ENCODE data around the gene RABEP2.
"Not testable (repeated sequence)": the region's sequence is repeated elsewhere in the genome, so short reads cannot be mapped to it uniquely, and the experiment has no call there.

Gene RABEP2, protein sequence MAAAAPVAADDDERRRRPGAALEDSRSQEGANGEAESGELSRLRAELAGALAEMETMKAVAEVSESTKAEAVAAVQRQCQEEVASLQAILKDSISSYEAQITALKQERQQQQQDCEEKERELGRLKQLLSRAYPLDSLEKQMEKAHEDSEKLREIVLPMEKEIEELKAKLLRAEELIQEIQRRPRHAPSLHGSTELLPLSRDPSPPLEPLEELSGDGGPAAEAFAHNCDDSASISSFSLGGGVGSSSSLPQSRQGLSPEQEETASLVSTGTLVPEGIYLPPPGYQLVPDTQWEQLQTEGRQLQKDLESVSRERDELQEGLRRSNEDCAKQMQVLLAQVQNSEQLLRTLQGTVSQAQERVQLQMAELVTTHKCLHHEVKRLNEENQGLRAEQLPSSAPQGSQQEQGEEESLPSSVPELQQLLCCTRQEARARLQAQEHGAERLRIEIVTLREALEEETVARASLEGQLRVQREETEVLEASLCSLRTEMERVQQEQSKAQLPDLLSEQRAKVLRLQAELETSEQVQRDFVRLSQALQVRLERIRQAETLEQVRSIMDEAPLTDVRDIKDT

GRCh38 chr16:28924762-28925385 lies at the start of gene RABEP2:
RABEP2 (minus strand) TSS chr16:28925238; CDS start chr16:28925163, 75 bp downstream.
- DNase-seq (ENCODE audit: low spot score): peak; percentile 97

DNA sequence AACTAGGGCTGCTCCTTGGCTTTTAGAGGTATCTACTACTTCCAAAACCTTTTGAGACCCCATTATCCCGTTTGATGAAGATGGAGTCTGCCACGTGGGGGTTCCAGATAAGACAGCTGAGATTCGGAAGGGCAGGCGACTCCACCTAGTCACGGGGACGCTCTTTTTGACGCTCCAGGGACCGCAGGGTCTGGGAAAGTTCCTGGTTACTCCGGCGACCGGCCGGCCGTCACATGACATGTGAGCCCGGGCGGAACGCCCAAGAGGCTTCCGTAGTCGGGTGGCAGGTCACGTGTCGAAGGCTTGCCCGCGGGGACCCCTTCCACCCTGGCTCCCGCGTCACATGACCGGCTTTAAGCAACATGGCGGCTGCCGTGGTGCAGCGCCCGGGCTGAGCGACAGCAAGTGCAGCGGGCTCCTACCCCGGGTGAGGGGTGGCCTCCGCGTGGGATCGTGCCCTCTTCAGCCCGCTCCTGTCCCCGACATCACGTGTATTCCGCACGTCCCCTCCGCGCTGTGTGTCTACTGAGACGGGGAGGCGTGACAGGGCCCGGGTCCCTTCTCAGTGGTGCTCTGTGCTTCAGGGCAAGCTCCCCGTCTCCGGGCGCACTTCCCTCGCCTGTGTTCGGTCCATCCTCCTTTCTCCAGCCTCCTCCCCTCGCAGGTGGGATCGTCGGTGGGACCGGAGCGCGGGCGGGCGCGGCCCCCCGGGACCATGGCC lies 49.6 kb upstream of the RABEP2 start, which contains the start of gene SPNS1:
Gene SPNS1, plus strand, starts transcription at position 342 of the 721 bp plus-strand sequence. Its CDS starts 374 bp downstream, at position 716.
- DNase-seq (ENCODE audit: low spot score): peak; percentile 95

GRCh38 chr16:28974007-28974436 lies 49.0 kb upstream of the RABEP2 start:
- DNase-seq (ENCODE audit: low spot score): peak; percentile 49

DNA sequence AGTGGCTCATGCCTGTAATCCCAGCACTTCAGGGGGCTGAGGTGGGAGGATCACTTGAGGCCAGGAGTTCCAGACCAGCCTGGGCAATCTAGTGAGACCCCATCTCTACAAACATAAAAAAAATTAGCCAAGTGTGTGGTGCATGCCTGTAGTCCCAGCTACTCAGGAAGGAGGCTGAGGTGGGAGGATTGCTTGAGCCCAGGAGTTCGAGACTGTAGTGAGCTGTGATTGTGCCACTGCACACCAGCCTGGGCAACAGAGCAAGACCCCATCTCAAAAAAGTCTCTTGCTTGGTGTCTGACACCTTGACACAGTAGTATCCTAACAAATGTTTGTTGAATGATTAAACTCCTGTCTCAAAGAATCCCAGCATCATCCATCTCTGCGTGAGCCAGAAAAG lies 44.7 kb upstream of the RABEP2 start:
- not testable (repeated sequence) for DNase-seq (ENCODE audit: low spot score)

- no peak for DNase-seq (ENCODE audit: low spot score)
Observed at GRCh38 chr16:28967156-28967555, 42.1 kb upstream of the RABEP2 start.

DNA sequence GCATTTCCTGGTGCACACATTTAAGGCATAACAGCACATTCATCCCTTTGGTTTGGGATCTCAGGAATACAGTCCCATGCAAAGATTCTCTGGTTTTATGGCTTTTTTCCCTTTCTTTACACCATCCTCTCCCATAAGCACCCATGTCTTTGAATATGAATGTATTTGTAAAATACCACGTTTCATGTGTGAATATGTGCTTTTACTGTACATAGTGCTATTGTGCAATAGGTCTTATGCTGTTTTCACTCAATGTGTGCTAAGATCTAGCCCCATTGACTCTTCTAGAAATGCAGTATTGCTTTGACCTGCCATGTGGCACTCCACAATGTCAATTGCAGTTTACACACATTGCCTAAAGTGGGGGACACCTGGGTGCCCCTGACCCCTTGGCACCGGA lies 39.5 kb upstream of the RABEP2 start:
- DNase-seq (ENCODE audit: low spot score): no peak

GRCh38 chr16:28964072-28964471 lies 39.0 kb upstream of the RABEP2 start:
- DNase-seq (ENCODE audit: low spot score): no peak

DNA sequence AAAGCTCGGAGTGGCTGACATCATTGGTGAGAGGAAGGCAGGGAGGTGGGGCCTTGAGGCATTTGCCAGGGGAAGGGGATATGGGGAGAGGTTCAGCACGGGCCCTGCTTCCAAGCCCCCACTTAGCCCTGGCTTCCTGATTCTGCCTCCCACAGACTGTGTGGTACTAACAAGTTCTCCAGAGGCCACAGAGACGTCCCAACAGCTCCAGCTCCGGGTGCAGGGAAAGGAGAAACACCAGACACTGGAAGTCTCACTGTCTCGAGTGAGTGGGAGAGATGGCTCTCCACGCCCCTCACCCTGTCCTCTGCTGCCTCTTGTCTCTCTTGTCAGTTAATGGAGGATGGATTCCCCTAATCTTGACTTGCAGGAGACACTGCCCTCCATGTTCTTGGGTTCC lies 33.8 kb upstream of the RABEP2 start:
- DNase-seq (ENCODE audit: low spot score): no peak

GRCh38 chr16:28958216-28958615 lies 33.2 kb upstream of the RABEP2 start:
- DNase-seq (ENCODE audit: low spot score): no peak

DNA sequence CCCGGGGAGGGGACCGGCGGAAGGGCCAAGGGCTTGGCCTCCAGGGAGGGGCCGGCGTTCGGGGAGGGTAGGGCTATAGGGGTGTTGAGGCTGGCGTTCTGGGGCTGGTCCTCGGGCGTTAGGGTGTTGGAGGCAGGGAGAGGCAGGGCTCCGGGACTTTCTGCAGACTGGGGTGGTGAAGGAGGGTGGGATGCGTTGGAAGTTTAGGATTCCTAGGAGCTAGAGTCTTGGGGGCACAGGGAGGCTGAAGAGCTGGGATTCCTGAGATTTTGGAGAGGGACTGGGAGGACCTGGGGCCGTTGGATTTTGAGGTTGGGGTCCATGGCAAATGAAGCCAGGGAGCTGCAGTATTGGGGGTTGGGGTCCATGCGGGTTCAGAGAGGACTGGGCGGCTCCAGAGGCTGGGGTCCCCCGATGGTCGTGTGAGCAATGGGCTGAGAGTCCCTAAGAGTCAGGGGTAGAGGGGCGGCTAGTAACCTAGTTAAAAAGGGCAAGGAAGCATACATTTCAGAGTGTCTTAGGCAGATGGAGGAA lies 26.4 kb upstream of the RABEP2 start:
- DNase-seq (ENCODE audit: low spot score): peak; percentile 11

GRCh38 chr16:28950648-28951409 lies 25.8 kb upstream of the RABEP2 start, which contains the start of gene NFATC2IP:
NFATC2IP (plus strand) TSS chr16:28950937; CDS start chr16:28951012, 75 bp downstream.
- peak; percentile 99 for DNase-seq (ENCODE audit: low spot score)

DNA sequence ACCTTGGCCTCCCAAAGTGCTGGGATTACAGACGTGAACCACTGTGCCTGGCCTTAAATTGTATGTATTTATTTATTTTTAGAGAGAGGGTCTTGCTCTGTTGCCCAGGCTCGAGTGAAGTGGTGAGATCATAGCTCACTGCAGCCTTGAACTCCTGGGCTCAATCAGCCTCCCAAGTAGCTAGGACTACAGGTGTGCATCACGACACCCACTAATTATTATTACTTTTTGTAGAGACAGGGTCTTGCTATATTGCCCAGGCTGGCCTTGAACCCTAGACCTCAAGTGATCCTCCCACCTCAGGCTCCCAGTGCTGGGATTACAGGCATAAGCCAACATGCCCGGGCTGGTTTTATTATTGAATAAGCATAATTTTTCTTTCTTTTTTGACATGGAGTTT lies 21.6 kb upstream of the RABEP2 start:
- no peak for DNase-seq (ENCODE audit: low spot score)

GRCh38 chr16:28943281-28943680 lies 18.2 kb upstream of the RABEP2 start:
- no peak for DNase-seq (ENCODE audit: low spot score)

- DNase-seq (ENCODE audit: low spot score): not testable (repeated sequence)
Observed at GRCh38 chr16:28939825-28940224, 14.8 kb upstream of the RABEP2 start.

DNA sequence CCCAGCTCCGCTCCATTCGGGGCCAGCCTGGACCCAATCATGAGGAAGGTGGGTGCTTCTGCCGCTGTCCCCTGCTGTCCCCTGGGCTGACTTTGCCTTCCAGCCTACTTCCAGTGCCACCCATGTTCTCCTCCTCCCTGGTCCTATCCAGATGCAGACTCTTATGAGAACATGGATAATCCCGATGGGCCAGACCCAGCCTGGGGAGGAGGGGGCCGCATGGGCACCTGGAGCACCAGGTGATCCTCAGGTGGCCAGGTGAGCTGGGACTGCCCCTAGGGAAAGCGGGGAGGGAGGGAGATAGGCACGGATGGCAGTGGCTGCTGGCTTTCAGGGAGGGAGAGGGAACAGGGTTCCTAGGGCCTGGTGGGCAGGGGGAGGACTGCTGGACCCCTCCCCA lies 13.7 kb upstream of the RABEP2 start:
- no peak for DNase-seq (ENCODE audit: low spot score)

DNA sequence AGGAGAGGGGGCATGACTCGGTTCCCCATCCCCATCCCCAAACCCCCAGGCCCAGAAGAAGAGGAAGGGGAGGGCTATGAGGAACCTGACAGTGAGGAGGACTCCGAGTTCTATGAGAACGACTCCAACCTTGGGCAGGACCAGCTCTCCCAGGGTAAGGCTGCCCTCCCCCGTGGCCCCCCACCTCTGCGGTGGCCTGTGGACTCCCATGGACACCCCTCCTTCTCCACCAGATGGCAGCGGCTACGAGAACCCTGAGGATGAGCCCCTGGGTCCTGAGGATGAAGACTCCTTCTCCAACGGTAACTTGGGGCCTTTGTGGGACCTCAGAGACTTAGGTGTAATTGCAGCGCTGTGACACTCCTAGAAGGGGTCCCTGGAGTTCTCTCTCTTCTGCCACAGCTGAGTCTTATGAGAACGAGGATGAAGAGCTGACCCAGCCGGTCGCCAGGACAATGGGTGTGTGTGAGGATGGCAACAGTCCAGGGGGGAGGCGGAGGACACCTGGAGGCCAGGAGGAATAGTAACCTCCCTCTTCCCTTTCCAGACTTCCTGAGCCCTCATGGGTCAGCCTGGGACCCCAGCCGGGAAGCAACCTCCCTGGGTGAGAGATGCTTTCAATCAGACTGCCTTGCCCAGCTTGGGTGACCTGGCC lies 12.3 kb upstream of the RABEP2 start:
- no peak for DNase-seq (ENCODE audit: low spot score)

GRCh38 chr16:28936784-28937155 lies 11.7 kb upstream of the RABEP2 start:
- DNase-seq (ENCODE audit: low spot score): no peak

- DNase-seq (ENCODE audit: low spot score): peak; percentile 39
Observed at GRCh38 chr16:28935924-28936783, 11.1 kb upstream of the RABEP2 start.

DNA sequence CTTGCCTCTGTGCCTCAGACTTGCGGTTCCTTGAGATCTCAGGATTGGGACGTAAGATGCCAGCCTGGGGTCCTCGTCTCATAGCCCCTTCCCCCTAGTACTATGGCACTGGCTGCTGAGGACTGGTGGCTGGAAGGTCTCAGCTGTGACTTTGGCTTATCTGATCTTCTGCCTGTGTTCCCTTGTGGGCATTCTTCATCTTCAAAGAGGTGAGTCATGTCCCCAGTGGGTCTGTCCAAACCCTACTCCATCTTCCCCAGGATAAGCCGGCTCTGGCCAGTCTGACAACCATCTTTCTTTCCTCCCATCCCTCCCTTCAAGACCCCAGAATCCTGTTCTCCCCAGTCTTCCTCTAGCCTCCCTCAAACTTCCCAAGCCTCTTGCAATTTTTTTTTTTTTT lies 10.3 kb upstream of the RABEP2 start:
- DNase-seq (ENCODE audit: low spot score): no peak

GRCh38 chr16:28933171-28933570 lies 8.1 kb upstream of the RABEP2 start:
- no peak for DNase-seq (ENCODE audit: low spot score)
